Neural cell (in vitro differentiated cells): ENCODE data around the gene KLF2. TPM values are rescaled to one million over a fixed set of nuclear protein-coding genes. Genes with fewer than 3 reads are reported as not detected.

Experiments used
- H2AFZ ChIP-seq: fragments of 200-600, 300-800 bp; sonication (generic), shearing (Covaris generic); 2 replicates; pipeline ENCODE4 v1.6.0; 2014; ENCODE audit warnings: low read depth, mild to moderate bottlenecking, antibody characterized with exemption, low read length, moderate library complexity
- H3F3A ChIP-seq: fragments of 200-600 bp; shearing (Covaris generic); 2 replicates; pipeline ENCODE4 v1.6.1; 2016; ENCODE audit warnings: mild to moderate bottlenecking, moderate library complexity, mixed read lengths, antibody characterized with exemption, low read length; ENCODE audit not compliant: insufficient read depth, poor library complexity, severe bottlenecking
- H3K27ac ChIP-seq: fragments of 200-600, 300-800 bp; sonication (generic), shearing (Covaris generic); 2 replicates; pipeline ENCODE4 v1.5.1; 2014; ENCODE audit warnings: mild to moderate bottlenecking, low read length, moderate library complexity
- H3K27me3 ChIP-seq: fragments of 300-800, 200-600 bp; sonication (generic), shearing (Covaris generic); 2 replicates; pipeline ENCODE4 v1.6.0; 2014; ENCODE audit warnings: mild to moderate bottlenecking, low read depth, low read length, moderate library complexity; ENCODE audit not compliant: insufficient read depth
- H3K36me3 ChIP-seq: fragments of 300-800, 200-600 bp; sonication (generic), shearing (Covaris generic); 2 replicates; pipeline ENCODE4 v1.5.1; 2014; ENCODE audit warnings: mild to moderate bottlenecking, antibody characterized with exemption, low read length, moderate library complexity; ENCODE audit not compliant: insufficient read depth
- H3K4me2 ChIP-seq: fragments of 300-800, 200-600 bp; sonication (generic), shearing (Covaris generic); 2 replicates; pipeline ENCODE4 v1.6.0; 2014; ENCODE audit warnings: mild to moderate bottlenecking, low read length
- H3K4me3 ChIP-seq: fragments of 300-800, 200-600 bp; sonication (generic), shearing (Covaris generic); 2 replicates; pipeline ENCODE4 v1.5.1; 2014; ENCODE audit warnings: mild to moderate bottlenecking, low read length, moderate library complexity
- H3K79me2 ChIP-seq: fragments of 200-600 bp; shearing (Covaris generic); replicated peaks from 2 replicates; pipeline ENCODE4 v1.6.0; 2014; ENCODE audit warnings: mild to moderate bottlenecking, low read length, moderate library complexity; ENCODE audit not compliant: insufficient read depth
- H3K9ac ChIP-seq: fragments of 300-800, 200-600 bp; sonication (generic), shearing (Covaris generic); 2 replicates; pipeline ENCODE4 v1.6.1; 2016; ENCODE audit warnings: mild to moderate bottlenecking, low read length, mixed read lengths
- H3K9me2 ChIP-seq: fragments of 200-600 bp; shearing (Covaris generic); 2 replicates; pipeline ENCODE4 v1.6.1; 2016; ENCODE audit warnings: mild to moderate bottlenecking, low read length, mixed read lengths; ENCODE audit not compliant: insufficient read depth
- H3K9me3 ChIP-seq: fragments of 200-600, 300-800 bp; sonication (generic), shearing (Covaris generic); 2 replicates; pipeline ENCODE4 v1.6.1; 2016; ENCODE audit warnings: mild to moderate bottlenecking, mixed run types, low read length, moderate library complexity, mixed read lengths
- H4K20me1 ChIP-seq: fragments of 200-600 bp; shearing (Covaris generic); 2 replicates; pipeline ENCODE4 v1.6.1; 2016; ENCODE audit warnings: mild to moderate bottlenecking, mixed run types; ENCODE audit not compliant: insufficient read depth
- CTCF ChIP-seq: fragments of 450-650 bp; IDR thresholded peaks from 2 replicates; pipeline ENCODE4 v1.5.1; 2014; ENCODE audit warnings: antibody characterized with exemption, mild to moderate bottlenecking, moderate library complexity; ENCODE audit not compliant: poor library complexity, severe bottlenecking
- EP300 ChIP-seq: fragments of 450-650 bp; conservative IDR thresholded peaks from 2 replicates; pipeline ENCODE4 v1.6.1; 2014; ENCODE audit warnings: antibody characterized with exemption, mild to moderate bottlenecking, moderate library complexity; ENCODE audit not compliant: poor library complexity, severe bottlenecking
- EZH2 ChIP-seq: fragments of 200-600, 300-800 bp; shearing (Covaris generic), sonication (generic); IDR thresholded peaks from 2 replicates; pipeline ENCODE4 v1.6.1; 2014; ENCODE audit warnings: antibody characterized with exemption, low read length, borderline replicate concordance, mild to moderate bottlenecking; ENCODE audit not compliant: insufficient read depth, poor library complexity, severe bottlenecking
- MXI1 ChIP-seq: fragments of 450-650 bp; conservative IDR thresholded peaks from 2 replicates; pipeline ENCODE4 v1.6.1; 2014; ENCODE audit warnings: antibody characterized with exemption, mild to moderate bottlenecking; ENCODE audit not compliant: poor library complexity, severe bottlenecking
- POLR2AphosphoS5 ChIP-seq: IDR thresholded peaks from 2 replicates; pipeline ENCODE4 v1.6.1; 2012
- RAD21 ChIP-seq: fragments of 450-650 bp; conservative IDR thresholded peaks from 2 replicates; pipeline ENCODE4 v1.6.1; 2014; ENCODE audit warnings: antibody characterized with exemption, mild to moderate bottlenecking, moderate library complexity
- REST ChIP-seq: IDR thresholded peaks from 2 replicates; pipeline ENCODE4 v1.6.1; 2012; ENCODE audit warnings: borderline replicate concordance
- SMC3 ChIP-seq: fragments of 450-650 bp; conservative IDR thresholded peaks from 2 replicates; pipeline ENCODE4 v1.6.1; 2014; ENCODE audit warnings: antibody characterized with exemption, mild to moderate bottlenecking, moderate library complexity; ENCODE audit not compliant: poor library complexity
- TAF1 ChIP-seq: IDR thresholded peaks from 2 replicates; pipeline ENCODE4 v1.6.1; 2012; ENCODE audit warnings: low read depth
- polyA plus RNA-seq: library from polyadenylated mRNA; depleted of rRNA; stranded (reverse); fragments of >200 nt; gene quantifications from 2 replicates; pipeline ENCODE4 v1.2.3, GENCODE V29; 2014

KLF2 gene
- polyA plus RNA-seq, 1 donor from 2014 or later, result 0.15 TPM

GRCh38 chr19:16359964-16360363 lies 35.3 kb downstream of the KLF2 start:
- Histone ChIP-seq H3K27ac (no peak overlapping the region), H2AFZ (no peak overlapping the region), H3K27me3 (no peaks in the 10 kb centered on the region), H3K36me3 (no peaks in the 10 kb centered on the region), H3K4me3 (no peak overlapping the region), H3K9me3 (no peaks in the 10 kb centered on the region), H3K79me2 (no peaks in the 10 kb centered on the region), H3F3A (no peaks in the 10 kb centered on the region), H3K9ac (no peak overlapping the region), H3K9me2 (no peaks in the 10 kb centered on the region), H4K20me1 (no peaks in the 10 kb centered on the region), H3K4me2 (no peak overlapping the region)
- no peak for TF ChIP-seq POLR2AphosphoS5
- TF ChIP-seq MXI1, result no peak
- TF ChIP-seq TAF1, result no peak
- no peak for TF ChIP-seq EZH2
- TF ChIP-seq CTCF, result no peak
- TF ChIP-seq SMC3, result no peak
- no peak for TF ChIP-seq RAD21
- no peak for TF ChIP-seq REST
- no peak for TF ChIP-seq EP300

GRCh38 chr19:16360738-16361137 lies 36.1 kb downstream of the KLF2 start:
- Histone ChIP-seq H3K36me3 (no peaks in the 10 kb centered on the region), H3K27ac (no peak overlapping the region)
- TF ChIP-seq CTCF, result no peak
- no peak for TF ChIP-seq REST
- no peak for TF ChIP-seq EZH2
- TF ChIP-seq EP300, result no peak
- TF ChIP-seq POLR2AphosphoS5, result no peak
- TF ChIP-seq TAF1, result no peak
- no peak for TF ChIP-seq RAD21
- TF ChIP-seq MXI1, result no peak
- no peak for TF ChIP-seq SMC3

More at GRCh38 chr19:16360738-16361137, 36.1 kb downstream of the KLF2 start:
- Histone ChIP-seq H3K4me2 (no peak overlapping the region), H3K9me3 (no peaks in the 10 kb centered on the region), H3K9ac (no peak overlapping the region), H3K27me3 (no peaks in the 10 kb centered on the region), H3F3A (no peaks in the 10 kb centered on the region), H3K79me2 (no peaks in the 10 kb centered on the region), H4K20me1 (no peaks in the 10 kb centered on the region), H2AFZ (no peak overlapping the region), H3K4me3 (no peak overlapping the region), H3K9me2 (no peaks in the 10 kb centered on the region)
